OCI-LY7 (cell line): ENCODE measurements around the gene M1AP. TPM values are rescaled to one million over a fixed set of nuclear protein-coding genes. Genes with fewer than 3 reads are reported as not detected.

Experiments used
- BruUV-seq: library from RNA; stranded (reverse); fragments of 400-500 nt; replicated peaks from 2 replicates; lab custom pipeline; 2021; lab: Mats Ljungman, UMichigan
- CTCF ChIA-PET: fragments of 300-600 bp; sonication (Branson Sonifier 250); formaldehyde crosslinking; loops from one replicate; lab custom pipeline; 2022; ENCODE audit warnings: antibody characterized with exemption; ENCODE audit not compliant: unreplicated experiment; lab: Charles Lee
- POLR2A ChIA-PET: fragments of 300-600 bp; sonication (Branson Sonifier 250); formaldehyde crosslinking; loops from one replicate; lab custom pipeline; 2022; ENCODE audit warnings: antibody characterized with exemption; lab: Charles Lee
- DNase-seq: peaks from one replicate; pipeline ENCODE4 v3.0.0-alpha.2; 2015; ENCODE audit warnings: low spot score
- H2AFZ ChIP-seq: fragments of 200-600 bp; sonication (generic), shearing (Covaris generic); 2 replicates; pipeline ENCODE4 v1.6.1; 2014; ENCODE audit warnings: mild to moderate bottlenecking, antibody characterized with exemption, low read length, moderate library complexity
- H3K27ac ChIP-seq: fragments of 200-600 bp; sonication (generic); 2 replicates; pipeline ENCODE4 v1.5.1; 2014; ENCODE audit warnings: mixed run types, low read depth, mild to moderate bottlenecking, moderate library complexity, low read length, inconsistent platforms; ENCODE audit not compliant: poor library complexity, severe bottlenecking
- H3K36me3 ChIP-seq: fragments of 200-600 bp; sonication (generic); 2 replicates; pipeline ENCODE4 v1.6.1; 2014; ENCODE audit warnings: mild to moderate bottlenecking, antibody characterized with exemption, low read length, moderate library complexity, mixed read lengths; ENCODE audit not compliant: insufficient read depth
- H3K4me1 ChIP-seq: fragments of 200-600 bp; sonication (generic); 2 replicates; pipeline ENCODE4 v1.5.1; 2014; ENCODE audit warnings: mild to moderate bottlenecking, low read length; ENCODE audit not compliant: insufficient read depth, poor library complexity, severe bottlenecking
- H3K4me2 ChIP-seq: fragments of 200-600 bp; sonication (generic); 2 replicates; pipeline ENCODE4 v1.6.1; 2014; ENCODE audit warnings: mild to moderate bottlenecking, low read length
- H3K4me3 ChIP-seq: fragments of 200-600 bp; sonication (generic); 2 replicates; pipeline ENCODE4 v1.5.1; 2014; ENCODE audit warnings: mild to moderate bottlenecking, low read depth, low read length; ENCODE audit not compliant: poor library complexity, severe bottlenecking
- H3K79me2 ChIP-seq: fragments of 200-600 bp; sonication (generic); 2 replicates; pipeline ENCODE4 v1.6.1; 2016; ENCODE audit warnings: low read depth, mild to moderate bottlenecking, low read length, moderate library complexity, mixed read lengths; ENCODE audit not compliant: insufficient read depth
- H3K9me2 ChIP-seq: fragments of 200-600 bp; sonication (generic); 2 replicates; pipeline ENCODE4 v1.6.1; 2016; ENCODE audit warnings: mild to moderate bottlenecking, low read length, mixed read lengths; ENCODE audit not compliant: insufficient read depth
- H3K9me3 ChIP-seq: fragments of 200-600 bp; sonication (generic); 2 replicates; pipeline ENCODE4 v1.6.1; 2014; ENCODE audit warnings: mild to moderate bottlenecking, mixed run types, low read length, mixed read lengths
- H4K20me1 ChIP-seq: fragments of 200-600 bp; sonication (generic); 2 replicates; pipeline ENCODE4 v1.6.1; 2014; ENCODE audit warnings: mild to moderate bottlenecking, antibody characterized with exemption, low read length, moderate library complexity, mixed read lengths; ENCODE audit not compliant: insufficient read depth
- CTCF ChIP-seq: fragments of 200-600 bp; sonication (generic); conservative IDR thresholded peaks from 2 replicates; pipeline ENCODE4 v1.5.1; 2014; ENCODE audit warnings: mild to moderate bottlenecking, antibody characterized with exemption, low read length, moderate library complexity, mixed read lengths
- EZH2phosphoT487 ChIP-seq: fragments of 200-600 bp; sonication (generic); IDR thresholded peaks from 2 replicates; pipeline ENCODE4 v1.6.1; 2018; ENCODE audit warnings: low read depth, borderline replicate concordance, mild to moderate bottlenecking, mixed run types, antibody characterized with exemption, low read length, moderate library complexity, mixed read lengths
- intact Hi-C: fragments of 100-400 bp; cut with micrococcal nuclease; formaldehyde crosslinking; loops from one replicate; pipeline ENCODE4 v1.10.0; 2022; ENCODE audit not compliant: unreplicated experiment
- total RNA-seq, 2 experiments: library from RNA; depleted of rRNA in 1 of 2; stranded (reverse); fragments of >200 nt in 1 of 2; shearing (Covaris generic) in 1 of 2; gene quantifications; 2 replicates each; pipeline ENCODE4 v1.2.3, GENCODE V29; 2014 to 2022

Gene M1AP
- total RNA-seq, 2 experiments from 2014 or later: not detected

- no peak overlapping the region for H3K27ac ChIP-seq
- intact Hi-C loops: loop anchor here (5.0 kb wide), 1 partner anchor 38 kb away; no protein-coding TSS in a partner anchor
- DNase-seq: no peak
- CTCF ChIA-PET: no interaction called here
- no peak overlapping the region for H3K4me2 ChIP-seq
- no peaks in the 10 kb centered on the region for H4K20me1 ChIP-seq
- no peak for TF ChIP-seq CTCF
- TF ChIP-seq EZH2phosphoT487: no peak
- H2AFZ ChIP-seq: no peak overlapping the region
- H3K4me1 ChIP-seq: peaks cover 7% of the 10 kb centered on the region
- no peaks in the 10 kb centered on the region for H3K36me3 ChIP-seq
- H3K9me3 ChIP-seq: no peaks in the 10 kb centered on the region
- H3K4me3 ChIP-seq: no peak overlapping the region
- H3K9me2 ChIP-seq: no peaks in the 10 kb centered on the region
- no peaks in the 10 kb centered on the region for H3K79me2 ChIP-seq
- no TSS peak for BruUV-seq
- POLR2A ChIA-PET: no interaction called here
Measured at GRCh38 chr2:74548900-74549826, 99.0 kb downstream of the M1AP start.

GRCh38 chr2:74548285-74548899 lies 99.7 kb downstream of the M1AP start:
- Histone ChIP-seq H3K9me3 (no peaks in the 10 kb centered on the region), H3K79me2 (no peaks in the 10 kb centered on the region), H3K27ac (no peak overlapping the region), H3K4me2 (no peak overlapping the region), H3K9me2 (no peaks in the 10 kb centered on the region), H3K36me3 (no peaks in the 10 kb centered on the region), H2AFZ (no peak overlapping the region), H4K20me1 (no peaks in the 10 kb centered on the region), H3K4me1 (peaks cover under 1% of the 10 kb centered on the region), H3K4me3 (no peak overlapping the region)
- no TSS peak for BruUV-seq
- ChIA-PET CTCF (no interaction called here), POLR2A (no interaction called here)
- intact Hi-C loops: loop anchor here (5.0 kb wide), 1 partner anchor 39 kb away; no protein-coding TSS in a partner anchor
- TF ChIP-seq EZH2phosphoT487 (no peak), CTCF (no peak)
- no peak for DNase-seq
